ENCODE data around the gene YWHAE.

The YWHAE gene

DNA sequence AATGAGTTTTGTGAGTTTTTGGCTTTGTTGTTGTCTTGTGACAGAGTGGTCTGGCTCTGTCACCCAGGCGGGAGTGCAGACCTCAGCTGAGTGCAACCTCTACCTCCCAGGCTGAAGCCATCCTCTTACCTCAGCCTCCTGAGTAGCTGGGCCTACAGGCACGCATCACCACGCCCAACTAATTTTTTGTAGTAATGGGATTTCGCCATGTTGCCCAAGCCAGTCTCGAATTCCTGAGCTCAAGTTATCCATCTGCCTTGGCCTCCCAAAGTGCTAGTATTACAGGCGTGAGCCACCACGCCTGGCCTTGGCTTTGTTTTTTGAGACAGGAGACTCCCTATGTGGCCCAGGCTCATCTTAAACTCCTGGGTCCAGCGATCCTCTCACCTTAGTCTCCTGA, 40.9 kb upstream of the YWHAE start:
- Histone ChIP-seq H3K27me3 (ENCODE audit: low read length) (no peaks in the 10 kb centered on the region), H3K9me2 (replicated peaks; ENCODE audit: insufficient read depth, low read length) (no peaks in the 10 kb centered on the region), H3F3A (ENCODE audit: insufficient read depth) (no peaks in the 10 kb centered on the region), H3K9me3 (ENCODE audit: insufficient read depth, low read length) (no peaks in the 10 kb centered on the region), H3K79me2 (ENCODE audit: insufficient read depth, low read length) (peaks cover 86% of the 10 kb centered on the region), H3K4me3 (ENCODE audit: insufficient read depth, low read length, poor library complexity, severe bottlenecking) (no peak overlapping the region), H2AFZ (ENCODE audit: low read depth, low read length, severe bottlenecking) (no peak overlapping the region), H3K9ac (ENCODE audit: low read length) (no peak overlapping the region), H3K4me2 (ENCODE audit: low read depth, low read length, poor library complexity, severe bottlenecking) (no peak overlapping the region), H4K20me1 (ENCODE audit: low read depth, low read length) (peaks cover 3% of the 10 kb centered on the region; the same call in 1 of the 2 replicates), H3K27ac (ENCODE audit: low read depth, low read length) (no peak overlapping the region), H3K36me3 (ENCODE audit: low read length) (no peaks in the 10 kb centered on the region)
- TF ChIP-seq, protein P1, sequence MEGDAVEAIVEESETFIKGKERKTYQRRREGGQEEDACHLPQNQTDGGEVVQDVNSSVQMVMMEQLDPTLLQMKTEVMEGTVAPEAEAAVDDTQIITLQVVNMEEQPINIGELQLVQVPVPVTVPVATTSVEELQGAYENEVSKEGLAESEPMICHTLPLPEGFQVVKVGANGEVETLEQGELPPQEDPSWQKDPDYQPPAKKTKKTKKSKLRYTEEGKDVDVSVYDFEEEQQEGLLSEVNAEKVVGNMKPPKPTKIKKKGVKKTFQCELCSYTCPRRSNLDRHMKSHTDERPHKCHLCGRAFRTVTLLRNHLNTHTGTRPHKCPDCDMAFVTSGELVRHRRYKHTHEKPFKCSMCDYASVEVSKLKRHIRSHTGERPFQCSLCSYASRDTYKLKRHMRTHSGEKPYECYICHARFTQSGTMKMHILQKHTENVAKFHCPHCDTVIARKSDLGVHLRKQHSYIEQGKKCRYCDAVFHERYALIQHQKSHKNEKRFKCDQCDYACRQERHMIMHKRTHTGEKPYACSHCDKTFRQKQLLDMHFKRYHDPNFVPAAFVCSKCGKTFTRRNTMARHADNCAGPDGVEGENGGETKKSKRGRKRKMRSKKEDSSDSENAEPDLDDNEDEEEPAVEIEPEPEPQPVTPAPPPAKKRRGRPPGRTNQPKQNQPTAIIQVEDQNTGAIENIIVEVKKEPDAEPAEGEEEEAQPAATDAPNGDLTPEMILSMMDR (IDR thresholded peaks at IDR 0.05; ENCODE audit: insufficient read depth, low read length, poor library complexity, severe bottlenecking), result no peak
- TF ChIP-seq EZH2phosphoT487 (conservative IDR thresholded peaks at IDR 0.05; ENCODE audit: low read length), result no peak

- no peak overlapping the region for H3K27ac ChIP-seq (ENCODE audit: low read depth, low read length)
- H4K20me1 ChIP-seq (ENCODE audit: low read depth, low read length), result peaks cover 3% of the 10 kb centered on the region; the same call in 1 of the 2 replicates
- peaks cover 88% of the 10 kb centered on the region for H3K79me2 ChIP-seq (ENCODE audit: insufficient read depth, low read length)
Observed at GRCh38 chr17:1438593-1439083, 38.6 kb upstream of the YWHAE start.

GRCh38 chr17:1435326-1435725, 35.3 kb upstream of the YWHAE start:
- peaks cover 8% of the 10 kb centered on the region; the same call in 1 of the 2 replicates for H3K36me3 ChIP-seq (ENCODE audit: low read length)
- H3K27me3 ChIP-seq (ENCODE audit: low read length), result no peaks in the 10 kb centered on the region
- no peak overlapping the region for H3K9ac ChIP-seq (ENCODE audit: low read length)
- H3K27ac ChIP-seq (ENCODE audit: low read depth, low read length), result no peak overlapping the region
- no peak overlapping the region for H2AFZ ChIP-seq (ENCODE audit: low read depth, low read length, severe bottlenecking)
- H3K9me2 ChIP-seq (replicated peaks; ENCODE audit: insufficient read depth, low read length), result no peaks in the 10 kb centered on the region
- peaks cover 6% of the 10 kb centered on the region; the same call in 1 of the 2 replicates for H4K20me1 ChIP-seq (ENCODE audit: low read depth, low read length)
- H3K4me2 ChIP-seq (ENCODE audit: low read depth, low read length, poor library complexity, severe bottlenecking), result no peak overlapping the region
- no peaks in the 10 kb centered on the region for H3K9me3 ChIP-seq (ENCODE audit: insufficient read depth, low read length)
- H3K4me3 ChIP-seq (ENCODE audit: insufficient read depth, low read length, poor library complexity, severe bottlenecking), result no peak overlapping the region
- TF ChIP-seq, protein P1 (IDR thresholded peaks at IDR 0.05; ENCODE audit: insufficient read depth, low read length, poor library complexity, severe bottlenecking), result no peak
- TF ChIP-seq EZH2phosphoT487 (conservative IDR thresholded peaks at IDR 0.05; ENCODE audit: low read length), result no peak
- no peaks in the 10 kb centered on the region for H3F3A ChIP-seq (ENCODE audit: insufficient read depth)
- peaks cover 81% of the 10 kb centered on the region for H3K79me2 ChIP-seq (ENCODE audit: insufficient read depth, low read length)

More at GRCh38 chr17:1438593-1439083, 38.6 kb upstream of the YWHAE start:
- Histone ChIP-seq H2AFZ (ENCODE audit: low read depth, low read length, severe bottlenecking) (no peak overlapping the region), H3F3A (ENCODE audit: insufficient read depth) (no peaks in the 10 kb centered on the region), H3K9ac (ENCODE audit: low read length) (no peak overlapping the region), H3K4me3 (ENCODE audit: insufficient read depth, low read length, poor library complexity, severe bottlenecking) (no peak overlapping the region), H3K9me2 (replicated peaks; ENCODE audit: insufficient read depth, low read length) (no peaks in the 10 kb centered on the region), H3K9me3 (ENCODE audit: insufficient read depth, low read length) (no peaks in the 10 kb centered on the region), H3K36me3 (ENCODE audit: low read length) (peaks cover 6% of the 10 kb centered on the region; the same call in 1 of the 2 replicates), H3K27me3 (ENCODE audit: low read length) (no peaks in the 10 kb centered on the region), H3K4me2 (ENCODE audit: low read depth, low read length, poor library complexity, severe bottlenecking) (no peak overlapping the region)
- TF ChIP-seq EZH2phosphoT487 (conservative IDR thresholded peaks at IDR 0.05; ENCODE audit: low read length), result no peak
- TF ChIP-seq, protein P1 (IDR thresholded peaks at IDR 0.05; ENCODE audit: insufficient read depth, low read length, poor library complexity, severe bottlenecking), result no peak
